Fibroblast of skin of back (primary cell): Measurements from ENCODE around the gene SETD3.
A peak's percentile ranks its signal among the peaks of the same experiment; 100 is the strongest.

Experiments used
- DNase-seq: peaks from one replicate; pipeline ENCODE4 v3.0.0-alpha.2; 2013

Gene SETD3

GRCh38 chr14:99389174-99389826 is 91.4 kb downstream of the SETD3 start:
- DNase-seq: peak; percentile 21

DNA sequence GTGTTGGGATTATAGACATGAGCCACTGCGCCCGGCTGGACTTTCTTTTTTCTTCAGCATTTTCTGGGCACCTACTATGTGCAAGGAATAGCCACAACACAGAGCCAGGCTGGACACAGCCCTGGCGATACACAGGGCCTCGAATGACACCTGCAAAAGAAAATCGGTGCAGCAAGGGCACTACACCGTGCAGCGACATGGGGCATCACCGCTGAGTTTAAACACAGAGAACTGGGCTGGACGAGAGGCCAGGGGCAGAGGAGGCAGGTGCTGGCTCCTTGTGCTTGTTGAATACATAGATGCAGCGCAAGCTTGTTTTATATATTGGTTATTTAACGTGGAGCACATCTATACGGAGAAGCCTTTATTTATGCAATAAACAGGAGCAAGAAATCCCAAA is 92.4 kb downstream of the SETD3 start:
- no peak for DNase-seq

DNA sequence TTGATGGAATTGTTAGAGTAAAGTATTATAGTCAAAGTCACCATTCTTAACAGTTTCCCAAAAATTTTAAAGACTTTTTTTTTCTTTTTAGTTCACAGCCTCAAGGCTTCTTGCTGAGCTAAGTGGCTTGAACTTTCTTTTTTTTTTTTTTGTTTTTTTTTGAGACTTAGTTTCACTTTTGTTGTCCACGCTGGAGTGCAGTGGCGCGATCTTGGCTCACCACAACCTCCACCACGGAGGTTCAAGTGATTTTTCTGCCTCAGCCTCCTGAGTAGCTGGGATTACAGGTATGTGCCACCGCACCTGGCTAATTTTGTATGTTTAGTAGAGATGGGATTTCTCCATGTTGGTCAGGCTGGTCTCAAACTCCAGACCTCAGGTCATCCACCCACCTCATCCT is 92.8 kb downstream of the SETD3 start:
- no peak for DNase-seq

DNA sequence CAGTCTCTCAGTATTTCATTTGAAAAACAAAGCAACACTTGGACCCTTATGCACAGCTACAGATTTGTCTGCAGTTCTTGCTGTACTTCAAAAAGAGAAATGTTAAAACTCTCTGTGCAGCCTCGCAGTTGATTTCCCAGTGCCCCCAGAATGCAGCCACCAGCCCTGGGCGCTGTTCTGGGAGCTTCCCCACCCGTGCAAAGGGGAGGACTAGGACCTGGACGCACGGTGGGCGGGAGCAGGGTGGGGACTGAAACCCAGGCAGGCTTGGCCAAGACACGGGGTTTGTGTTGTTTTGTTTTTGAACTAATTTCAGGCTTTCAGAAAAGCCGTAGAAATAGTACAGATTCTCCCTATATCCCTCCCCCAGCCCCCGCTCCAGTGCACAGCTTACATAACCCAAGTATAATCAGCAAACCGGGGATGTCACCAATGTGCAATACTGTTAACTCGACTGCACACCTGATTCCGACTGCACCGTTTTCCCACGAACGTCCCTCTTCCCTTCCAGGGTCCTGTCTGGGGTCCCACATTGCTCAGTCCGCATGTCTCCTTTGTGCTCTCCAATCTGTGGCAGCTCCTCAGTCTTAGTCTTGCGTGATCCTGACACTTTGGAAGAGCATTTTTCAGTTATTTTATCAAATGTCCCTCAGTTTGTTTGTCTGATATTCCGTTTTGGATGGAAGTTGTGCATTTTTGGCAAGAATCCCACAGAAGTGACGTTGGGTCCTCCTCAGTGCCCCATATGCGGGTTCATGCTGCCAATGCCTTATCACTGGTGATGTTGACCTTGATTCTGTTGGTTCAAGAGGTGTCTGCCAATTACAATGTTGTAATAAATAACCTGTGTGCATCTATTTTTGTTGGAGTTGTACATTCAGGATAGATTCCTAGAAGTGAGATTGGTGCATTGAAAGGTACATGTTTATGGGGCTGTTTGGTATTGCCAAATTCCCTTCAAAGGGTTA is 95.9 kb downstream of the SETD3 start:
- no peak for DNase-seq

- DNase-seq: no peak
Observed at GRCh38 chr14:99383472-99384449, 96.9 kb downstream of the SETD3 start.

DNA sequence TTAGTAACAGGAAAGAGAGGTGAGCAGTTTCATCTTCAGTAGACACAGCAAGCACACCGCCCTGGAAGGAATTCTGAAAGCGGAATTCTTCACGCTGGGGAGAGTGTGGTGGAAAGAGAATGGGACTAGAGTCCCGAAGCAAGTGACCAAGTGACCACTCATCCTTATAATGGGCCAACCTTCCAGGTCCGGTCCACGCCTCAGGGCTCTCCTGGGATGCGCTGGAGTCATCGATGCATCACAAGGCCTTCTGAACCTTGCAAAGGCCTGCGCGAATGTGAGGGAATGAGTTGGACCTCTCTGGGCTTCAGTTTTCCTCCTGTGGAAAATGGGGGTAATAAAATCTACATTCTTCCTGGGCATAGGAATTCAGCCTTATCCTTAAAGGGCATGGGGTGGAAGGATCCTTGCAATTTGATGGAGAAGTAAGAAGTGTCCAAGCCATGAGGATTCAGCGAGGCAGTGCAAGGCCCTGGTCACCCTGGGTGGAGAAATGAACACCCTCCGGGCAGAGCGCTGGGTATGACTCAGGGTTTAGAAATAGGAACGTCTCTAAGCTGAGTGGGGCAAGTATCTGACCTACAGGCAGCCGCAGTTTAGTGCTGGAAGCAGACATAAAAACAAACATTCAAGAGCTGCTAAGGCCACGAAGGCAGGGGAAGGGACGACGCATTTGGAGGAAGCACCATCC is 97.7 kb downstream of the SETD3 start:
- no peak for DNase-seq

DNA sequence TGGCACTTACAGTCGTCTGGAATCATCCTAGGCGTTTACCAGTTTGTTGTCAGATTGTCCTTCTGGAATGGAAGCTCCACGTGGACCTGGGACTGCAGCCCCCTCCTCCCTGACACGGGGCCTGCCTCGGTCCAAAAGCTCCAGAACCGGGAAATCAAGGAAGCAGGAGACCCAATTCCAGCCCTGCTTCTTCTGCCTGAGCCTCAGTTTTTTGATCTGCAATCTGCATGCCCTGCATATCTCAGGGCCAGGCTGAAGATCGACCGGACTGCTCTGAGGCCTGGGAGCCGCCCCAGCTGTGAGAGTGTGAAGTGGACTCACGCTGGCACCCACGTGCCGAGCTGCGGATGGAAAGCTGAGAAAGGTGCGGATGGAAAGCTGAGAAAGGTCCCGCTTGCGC is 98.6 kb downstream of the SETD3 start:
- DNase-seq: no peak

DNA sequence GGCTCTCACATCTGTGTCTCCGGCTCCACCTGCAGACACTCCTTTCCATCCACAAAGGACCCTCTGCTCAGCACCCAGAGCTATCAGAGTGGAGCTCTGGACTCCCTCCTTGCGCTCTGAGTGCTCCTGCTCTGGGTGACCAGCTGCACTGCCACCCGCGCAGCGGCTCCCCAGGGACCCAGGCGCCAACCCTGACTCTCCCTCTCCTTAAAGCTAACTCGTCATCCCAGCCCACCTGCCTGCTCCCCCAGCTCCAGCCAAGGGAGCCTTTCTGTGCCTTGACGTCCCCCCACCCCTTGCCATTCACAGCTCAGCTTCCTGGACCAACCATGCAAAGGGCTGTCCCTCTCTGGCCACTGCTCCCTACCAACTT is 99.0 kb downstream of the SETD3 start:
- DNase-seq: no peak

- no peak for DNase-seq
Observed at GRCh38 chr14:99380991-99381687, 99.5 kb downstream of the SETD3 start.

DNA sequence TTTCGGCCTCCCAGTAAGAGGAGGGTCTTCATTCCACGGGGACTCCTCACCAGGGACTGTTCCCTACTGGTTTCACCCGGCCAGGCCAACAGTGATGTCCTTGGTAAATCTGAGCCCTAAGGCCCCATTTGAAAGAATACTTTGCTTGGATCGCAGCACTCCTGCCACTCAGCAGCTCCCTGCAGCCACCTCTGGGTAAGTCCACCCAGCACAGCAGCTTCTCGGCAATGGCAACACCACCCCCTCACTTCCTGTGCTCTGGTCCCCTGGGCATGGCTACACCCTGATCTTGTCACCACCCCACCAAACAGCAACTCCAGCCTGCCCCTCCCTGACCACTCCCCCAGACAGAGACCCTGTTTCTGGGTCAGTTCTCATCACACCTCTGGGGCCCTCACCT is 100.3 kb downstream of the SETD3 start:
- no peak for DNase-seq

DNA sequence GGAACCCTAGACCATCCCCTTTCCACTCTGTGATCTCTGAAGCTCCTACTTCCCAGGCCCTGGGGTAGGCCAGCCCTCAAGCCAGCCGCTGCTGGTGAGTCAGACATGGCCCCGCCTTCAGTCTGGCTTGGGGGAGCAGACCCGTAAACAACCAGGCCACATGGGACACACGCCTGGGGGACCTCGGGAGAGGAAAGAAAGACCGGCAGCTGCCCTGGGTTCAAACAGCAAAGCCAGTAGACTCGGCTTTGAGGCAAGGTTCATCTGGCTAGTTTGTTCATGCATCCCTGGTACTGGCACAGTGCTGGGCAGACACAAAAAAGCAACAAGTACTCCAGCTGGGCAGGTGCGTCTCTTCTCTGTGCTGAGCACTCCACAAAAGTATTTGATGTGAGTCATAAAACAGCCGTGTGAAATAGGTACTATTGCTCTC is 101.9 kb downstream of the SETD3 start:
- DNase-seq: peak; percentile 36

DNA sequence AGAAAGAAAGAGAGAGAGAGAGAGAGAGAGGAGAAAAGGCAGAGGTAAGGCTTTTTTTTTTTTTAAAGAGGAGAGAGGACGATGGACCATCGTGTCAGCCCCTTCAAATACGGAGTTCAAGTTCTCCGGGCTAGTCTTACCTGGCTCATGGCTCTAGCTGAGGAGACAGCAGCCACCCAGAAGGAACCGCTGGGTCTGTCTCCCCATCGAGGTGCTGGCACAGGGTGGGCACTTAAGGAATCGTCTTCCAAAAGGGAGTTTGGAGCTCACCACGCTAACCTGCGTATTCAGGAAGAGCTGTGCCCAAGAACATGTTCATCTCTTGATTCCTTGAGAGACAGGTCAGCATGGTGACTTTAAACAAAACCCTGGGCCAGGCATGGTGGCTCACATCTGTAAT is 102.7 kb downstream of the SETD3 start:
- no peak for DNase-seq

GRCh38 chr14:99374964-99375363 is 105.7 kb downstream of the SETD3 start:
- no peak for DNase-seq

DNA sequence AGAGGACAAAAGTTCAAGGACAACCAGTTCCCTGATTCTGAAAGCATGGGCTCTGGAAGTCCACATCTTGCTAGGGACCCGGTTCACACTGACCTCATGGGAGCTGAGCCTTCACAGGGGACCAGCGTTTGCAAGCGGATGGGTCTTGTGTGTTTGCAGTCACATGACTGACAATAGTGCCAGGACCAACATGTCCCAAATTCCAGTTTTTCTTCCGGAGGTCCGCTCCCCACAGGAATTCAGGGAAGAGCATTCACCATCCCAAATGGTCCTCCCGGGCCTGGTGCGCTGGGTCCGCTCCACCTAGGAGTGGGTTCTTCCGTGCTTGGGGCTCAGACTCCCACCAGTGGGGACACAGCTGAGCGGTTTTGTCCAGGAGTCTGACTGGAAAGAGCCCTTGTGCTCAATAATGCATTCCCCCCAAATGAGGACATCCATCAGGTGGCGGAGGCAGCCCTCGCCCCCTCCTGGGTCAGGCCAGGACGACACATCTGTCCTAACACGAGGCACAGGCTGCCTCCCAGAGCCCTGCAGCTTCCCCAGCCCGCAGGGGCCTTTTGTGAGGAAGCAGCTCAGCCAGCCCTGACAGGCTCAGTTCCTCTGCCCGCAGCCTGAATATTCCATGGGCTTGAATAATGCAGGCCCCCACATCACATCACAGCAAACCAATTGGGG is 116.9 kb downstream of the SETD3 start:
- no peak for DNase-seq

- DNase-seq: no peak
Observed at GRCh38 chr14:99363051-99363450, 117.6 kb downstream of the SETD3 start.

- no peak for DNase-seq
Observed at GRCh38 chr14:99361596-99362215, 119.0 kb downstream of the SETD3 start.

GRCh38 chr14:99360774-99361595 is 119.7 kb downstream of the SETD3 start:
- no peak for DNase-seq

DNA sequence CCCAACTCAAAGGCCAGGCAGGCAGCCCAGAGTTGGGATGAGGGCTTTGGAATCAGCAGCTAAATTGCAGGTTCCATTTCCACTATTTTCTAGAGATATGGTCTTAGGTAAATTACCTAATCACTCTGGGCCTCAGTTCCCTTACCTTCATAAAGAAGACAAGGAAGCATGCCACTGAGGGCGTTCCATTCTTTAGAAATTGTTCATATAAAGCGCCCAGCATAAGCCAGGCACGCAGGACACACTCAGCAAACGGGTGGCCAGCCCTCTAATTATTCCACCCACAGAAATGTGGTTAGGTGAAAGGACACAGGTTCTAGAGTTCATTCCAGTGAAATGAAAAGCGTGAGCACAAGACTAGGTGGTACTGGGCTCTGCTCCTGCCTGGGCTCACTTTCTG is 120.8 kb downstream of the SETD3 start:
- no peak for DNase-seq

- no peak for DNase-seq
Observed at GRCh38 chr14:99357916-99358390, 122.7 kb downstream of the SETD3 start.
